ENCODE measurements around the gene TMIGD3.

The TMIGD3 gene

GRCh38 chr1:111446967-111447892, 56.2 kb downstream of the TMIGD3 start:
- DNase-seq = no peak

DNA sequence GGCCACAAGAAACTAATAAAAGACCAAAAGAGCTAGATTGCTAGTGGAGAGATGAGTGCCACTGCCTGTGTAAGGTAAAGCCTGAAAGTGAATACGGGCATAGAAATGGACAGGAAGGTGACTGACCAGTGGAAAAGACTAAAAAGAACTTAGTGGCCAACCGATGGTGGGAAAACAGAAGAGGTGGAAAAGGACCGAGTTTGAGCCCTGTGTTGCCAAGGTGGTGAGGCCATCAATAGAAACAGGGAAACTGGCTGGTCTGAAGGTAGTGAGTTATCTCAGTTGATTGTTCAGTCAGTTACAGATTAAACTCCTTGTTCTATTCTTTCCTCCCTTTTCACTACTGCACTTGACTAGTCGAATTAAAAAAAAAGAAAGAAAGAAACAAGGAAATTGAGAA, 56.9 kb downstream of the TMIGD3 start:
- no peak for DNase-seq

DNA sequence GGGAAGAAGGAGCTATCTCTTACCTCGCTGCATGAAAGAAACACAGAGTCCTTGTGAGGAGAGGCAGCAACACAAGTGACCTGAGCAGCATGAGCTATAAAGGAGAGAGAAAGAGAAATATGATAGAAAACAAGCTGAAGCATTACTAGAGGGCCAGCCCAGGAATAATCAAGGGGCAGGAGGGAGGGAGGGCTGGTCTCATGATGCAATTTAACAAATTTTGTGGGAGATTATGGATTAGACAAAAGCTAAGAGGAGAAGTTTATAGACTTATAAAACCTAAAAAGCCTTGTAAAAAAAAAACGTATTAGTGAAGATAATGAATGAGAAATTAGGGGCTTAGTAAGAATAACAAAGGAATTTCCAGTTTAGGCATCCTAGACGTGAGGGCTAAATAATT, 59.4 kb downstream of the TMIGD3 start:
- no peak for DNase-seq

DNA sequence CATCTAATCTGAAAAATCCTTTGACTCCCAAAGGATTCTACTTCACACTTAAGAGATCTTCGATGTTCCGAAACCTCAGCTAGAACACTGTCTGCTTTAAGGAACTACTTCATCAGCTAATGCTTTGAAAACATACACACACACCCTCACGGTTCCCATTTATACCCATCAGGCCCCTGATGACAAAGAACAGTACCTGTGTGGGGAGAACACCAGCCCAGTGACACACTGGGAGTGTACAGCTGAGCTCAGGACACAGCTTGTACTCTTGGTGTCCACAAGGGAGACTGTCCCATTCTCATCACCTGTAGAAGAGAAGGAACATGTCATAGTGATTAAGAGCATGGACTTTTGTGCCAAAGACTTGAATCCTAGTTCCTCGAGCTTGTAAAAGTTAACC, 61.0 kb downstream of the TMIGD3 start:
- DNase-seq = no peak

DNA sequence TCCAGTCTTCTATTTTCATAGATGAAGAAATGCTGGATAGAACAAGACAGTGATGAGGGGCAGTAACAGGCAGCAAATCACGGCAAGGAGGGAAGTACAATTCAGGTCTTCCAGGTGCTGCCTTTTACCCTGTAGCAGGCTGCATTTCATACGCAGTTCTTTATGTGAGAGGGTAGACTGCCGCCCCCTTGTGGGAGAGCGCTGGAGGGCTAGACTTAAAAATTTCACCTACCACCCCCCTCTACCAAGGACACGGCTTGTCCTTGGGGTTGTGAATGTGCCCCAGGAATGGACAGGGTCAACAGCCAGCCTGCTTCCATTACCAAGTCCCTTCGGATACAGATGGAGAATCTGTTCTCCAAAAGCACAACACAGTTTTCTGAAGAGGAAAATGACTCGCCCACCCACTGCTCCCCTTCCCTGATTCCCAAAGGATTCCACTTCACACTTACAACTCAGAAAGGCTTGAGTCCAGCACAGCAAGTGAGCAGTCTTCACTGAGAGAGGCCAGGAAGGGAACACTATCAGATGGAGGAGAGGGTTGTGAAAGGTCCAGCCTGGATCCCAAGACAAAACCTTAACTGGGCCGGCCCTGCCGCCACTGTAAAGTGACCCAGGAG, 61.8 kb downstream of the TMIGD3 start:
- no peak for DNase-seq

- DNase-seq = no peak
Observed at GRCh38 chr1:111439461-111440351, 63.7 kb downstream of the TMIGD3 start.

GRCh38 chr1:111436726-111437125, 66.7 kb downstream of the TMIGD3 start:
- DNase-seq = no peak
